K562 (cell line): Measurements from ENCODE around the gene TAF15. TPM values are rescaled to one million over a fixed set of nuclear protein-coding genes. Genes with fewer than 3 reads are reported as not detected.

ENCODE experiments used
- ATAC-seq: fragments of 200-7000 bp; cut with Tn5 transposase; 3 replicates; pipeline ENCODE4 v1.9.1; 2020; ENCODE audit warnings: moderate library complexity
- BruUV-seq: library from RNA; stranded (reverse); fragments of 400-500 nt; replicated peaks from 2 replicates; lab custom pipeline; 2021; lab: Mats Ljungman, UMichigan
- CTCF ChIA-PET: fragments of 300-600 bp; formaldehyde crosslinking; extraction: SDS; loops from one replicate; lab custom pipeline; 2021; ENCODE audit warnings: low intra/inter-chr PET ratio; lab: Yijun Ruan, JAX
- POLR2A ChIA-PET: fragments of 300-600, 350-650 bp; sonication (Branson Sonifier 250); formaldehyde crosslinking; extraction: SDS; loops from one replicate; lab custom pipeline; 2021; ENCODE audit warnings: antibody characterized with exemption, inconsistent platforms; lab: Yijun Ruan, JAX
- DNase-seq, 4 experiments: peaks; one replicate each; pipeline versions ENCODE4 v3.0.0 to v3.0.0-alpha.2; 2011 to 2018; ENCODE audit warnings: low spot score in 3 of 4, mixed read lengths in 3 of 4; ENCODE audit errors: extremely low read depth in 1 of 4
- FAIRE-seq: peaks from 2 replicates; lab custom pipeline; 2011; peaks lifted over from hg19 to GRCh38; lab: Jason Lieb, UNC
- H2AFZ ChIP-seq: 2 replicates; pipeline ENCODE4 v1.6.0; 2011; ENCODE audit warnings: low read depth, low read length, control low read depth, inconsistent platforms
- H3K27ac ChIP-seq: fragments of 200-600 bp; 3 replicates; pipeline ENCODE4 v1.8.0; 2011; ENCODE audit warnings: low read depth, mild to moderate bottlenecking, control low read depth, inconsistent platforms, low read length, moderate library complexity, mixed read lengths; ENCODE audit errors: extremely low read depth
- H3K27me3 ChIP-seq, 2 experiments: fragments of 300-600 bp in 1 of 2; 2 replicates in 1 of 2; 3 replicates in 1 of 2; pipeline versions ENCODE4 v1.6.0 to v1.8.0; 2011; ENCODE audit warnings: inconsistent platforms in 2 of 2, low read length in 2 of 2, mild to moderate bottlenecking in 1 of 2, mixed read lengths in 1 of 2, moderate library complexity in 1 of 2; ENCODE audit not compliant: control insufficient read depth in 2 of 2, insufficient read depth in 2 of 2
- H3K36me3 ChIP-seq: fragments of 300-600 bp; 3 replicates; pipeline ENCODE4 v1.8.0; 2011; ENCODE audit warnings: mild to moderate bottlenecking, low read length, inconsistent platforms; ENCODE audit not compliant: control insufficient read depth, insufficient read depth
- H3K4me1 ChIP-seq, 2 experiments: fragments of 200-600 bp in 1 of 2; replicated peaks in 1 of 2; 2 replicates in 1 of 2; 3 replicates in 1 of 2; pipeline versions ENCODE4 v1.5.1 to v1.8.0; 2011; ENCODE audit warnings: inconsistent platforms in 2 of 2, low read length in 2 of 2, mild to moderate bottlenecking in 1 of 2, mixed read lengths in 1 of 2, moderate library complexity in 1 of 2; ENCODE audit not compliant: control insufficient read depth in 2 of 2, insufficient read depth in 2 of 2
- H3K4me2 ChIP-seq: 2 replicates; pipeline ENCODE4 v1.6.1; 2011; ENCODE audit warnings: low read length, control low read depth, inconsistent platforms, mixed read lengths; ENCODE audit not compliant: insufficient read depth
- H3K4me3 ChIP-seq: fragments of 200-600 bp; sonication (generic), shearing (Covaris generic); 2 replicates; pipeline ENCODE4 v1.5.1; 2016; ENCODE audit warnings: control low read depth, inconsistent platforms
- H3K79me2 ChIP-seq: fragments of 200-600 bp; 3 replicates; pipeline ENCODE4 v1.8.0; 2011; ENCODE audit warnings: low read length, inconsistent platforms; ENCODE audit not compliant: control insufficient read depth, insufficient read depth
- H3K9ac ChIP-seq, 2 experiments: 2 replicates each; pipeline versions ENCODE4 v1.6.0 to v1.6.1; 2011; ENCODE audit warnings: low read depth in 2 of 2, low read length in 2 of 2, control low read depth in 1 of 2, inconsistent platforms in 1 of 2, mild to moderate bottlenecking in 1 of 2, mixed read lengths in 1 of 2; ENCODE audit not compliant: insufficient read depth in 1 of 2
- H3K9me1 ChIP-seq: one replicate; pipeline ENCODE4 v1.6.0; 2011; ENCODE audit warnings: inconsistent platforms, mild to moderate bottlenecking, low read length, moderate library complexity; ENCODE audit not compliant: control insufficient read depth, insufficient read depth
- H3K9me3 ChIP-seq: replicated peaks from 2 replicates; pipeline ENCODE4 v1.5.1; 2011; ENCODE audit warnings: low read depth, low read length, inconsistent platforms; ENCODE audit not compliant: control insufficient read depth, insufficient read depth
- H4K20me1 ChIP-seq: replicated peaks from 2 replicates; pipeline ENCODE4 v1.6.1; 2011; ENCODE audit warnings: low read length, inconsistent platforms, mixed read lengths; ENCODE audit not compliant: control insufficient read depth, insufficient read depth
- BCLAF1 ChIP-seq, 2 experiments: fragments of 450-650 bp in 1 of 2; IDR thresholded peaks; 2 replicates each; pipeline ENCODE4 v1.6.1; 2011 to 2017; ENCODE audit warnings: low read depth in 2 of 2, antibody characterized with exemption in 1 of 2, borderline replicate concordance in 1 of 2, low read length in 1 of 2, mild to moderate bottlenecking in 1 of 2, mixed read lengths in 1 of 2; ENCODE audit not compliant: control insufficient read depth in 1 of 2
- BDP1 ChIP-seq: IDR thresholded peaks from 3 replicates; pipeline ENCODE4 v1.6.1; 2011; ENCODE audit not compliant: insufficient read length, insufficient read depth
- MAFF ChIP-seq: IDR thresholded peaks from 2 replicates; pipeline ENCODE4 v1.6.1; 2012; ENCODE audit warnings: low read length, improper control_type of control experiment
- NFIC ChIP-seq: fragments of 450-650 bp; IDR thresholded peaks from 2 replicates; pipeline ENCODE4 v1.6.1; 2017; ENCODE audit warnings: mild to moderate bottlenecking, inconsistent platforms
- POLR2G ChIP-seq: fragments of 200-400 bp; formaldehyde crosslinking; IDR thresholded peaks from 2 replicates; pipeline ENCODE4 v1.6.1; 2017; ENCODE audit warnings: low read depth, mild to moderate bottlenecking, antibody characterized with exemption, low read length, moderate library complexity
- RCOR1 ChIP-seq, 2 experiments: IDR thresholded peaks; 2 replicates each; pipeline ENCODE4 v1.6.1; 2012; ENCODE audit warnings: low read depth in 2 of 2, low read length in 2 of 2, borderline replicate concordance in 1 of 2, improper control_type of control experiment in 1 of 2
- ZBTB5 ChIP-seq: fragments of 450-650 bp; IDR thresholded peaks from 2 replicates; pipeline ENCODE4 v1.6.1; 2017; ENCODE audit warnings: antibody characterized with exemption
- WGBS: fragments of 100-300 bp; shearing (Covaris generic); methylation state at CpG from one replicate; pipeline ENCODE4 v1.1.6; 2016; ENCODE audit warnings: low coverage, mixed read lengths; ENCODE audit not compliant: insufficient coverage; ENCODE audit errors: missing lambda C conversion rate; 5-methylcytosine and 5-hydroxymethylcytosine counted together
- in situ Hi-C: fragments of 300-500 bp; cut with MboI; formaldehyde crosslinking; loops from 4 replicates; pipeline ENCODE4 v1.15.0; 2018; ENCODE audit warnings: inconsistent platforms, mixed read lengths
- intact Hi-C: fragments of 100-400 bp; cut with micrococcal nuclease; formaldehyde crosslinking; loops from 2 replicates; pipeline ENCODE4 v1.14.2; 2022
- polyA plus RNA-seq, 8 experiments: library from polyadenylated mRNA; depleted of rRNA in 4 of 8; stranded (reverse) in 5 of 8; unstranded in 3 of 8; fragments of >200 nt; fragmentation: Nextera tagmentation in 2 of 8; fragmentation: Illumina TruSeq in 1 of 8; extraction: Ambion mirVana in 2 of 8; extraction: Trizol in 1 of 8; gene quantifications; 2 replicates each; pipeline versions ENCODE4 v1.2.1 to v1.2.3, GENCODE V29; 2011 to 2014; ENCODE audit warnings: inconsistent platforms in 1 of 8, missing spikeins in 1 of 8
- total RNA-seq, 7 experiments: library from RNA; depleted of rRNA in 6 of 7; stranded (reverse); fragments of >200 nt in 6 of 7; fragmentation: Illumina TruSeq in 2 of 7; extraction: Trizol in 2 of 7; gene quantifications; 2 replicates each; pipeline versions ENCODE4 v1.2.1 to v1.2.3, GENCODE V29; 2011 to 2021; ENCODE audit warnings: low replicate concordance in 1 of 7

TAF15 gene
- total and polyA plus RNA-seq, 9 of the 15 experiments (the other 6 are each of a cell fraction or from before 2014, with no cell fraction given), result 4.1 to 272 (median 56.8) TPM

- TF ChIP-seq NFIC, result no peak
- no peak for TF ChIP-seq ZBTB5
Measured at GRCh38 chr17:35867574-35867973, 58.3 kb downstream of the TAF15 start (continued).

GRCh38 chr17:35868737-35869136 lies 59.5 kb downstream of the TAF15 start, which contains the start of gene HEATR9:
TSS of gene HEATR9 (minus strand) at chr17:35868891. CDS start at chr17:35868742, 149 bp downstream.
- no TSS peak for BruUV-seq

More at GRCh38 chr17:35868737-35869136, 59.5 kb downstream of the TAF15 start, which contains the start of gene HEATR9:
- intact Hi-C loops (no loop called here), in situ Hi-C loops (no loop called here)
- FAIRE-seq (no peak), DNase-seq (no peak), ATAC-seq (no peak)
- Histone ChIP-seq H2AFZ (no peak within 1 kb of the TSS), H4K20me1 (no peaks in the 10 kb centered on the region), H3K79me2 (no peaks in the 10 kb centered on the region), H3K36me3 (no peaks in the 10 kb centered on the region), H3K4me2 (no peak within 1 kb of the TSS), H3K27ac (no peak within 1 kb of the TSS), H3K9me1 (no peaks in the 10 kb centered on the region), H3K4me3 (no peak within 1 kb of the TSS), H3K27me3 (no peaks in the 10 kb centered on the region), H3K9me3 (no peaks in the 10 kb centered on the region), H3K4me1 (peaks cover 6 to 17% of the 10 kb centered on the region in 2 experiments; a peak in 3 of 5 replicates), H3K9ac (no peak within 1 kb of the TSS)
- ChIA-PET POLR2A (no interaction called here), CTCF (no interaction called here)
- WGBS, result 22% methylated on average over 3 of the region's 3 CpGs
- TF ChIP-seq POLR2G (no peak), MAFF (no peak), RCOR1 (IDR thresholded peaks at IDR 0.05; ENCODE audit: borderline replicate concordance in 1 of 2, low read depth in 2 of 2, low read length in 2 of 2) (no peak), BCLAF1 (IDR thresholded peaks at IDR 0.05; ENCODE audit: borderline replicate concordance in 1 of 2, control insufficient read depth in 1 of 2, low read depth in 2 of 2, low read length in 1 of 2) (no peak), BDP1 (no peak)
